WTC11 (cell line): Measurements from ENCODE around the gene COG2. TPM values are rescaled to one million over a fixed set of nuclear protein-coding genes. Genes with fewer than 3 reads are reported as not detected.

Experiments used
- ATAC-seq: fragments of 200-7000 bp; cut with Tn5 transposase; 2 replicates; pipeline ENCODE4 v1.10.0; 2021; ENCODE audit warnings: mild to moderate bottlenecking, moderate library complexity
- CTCF ChIA-PET: fragments of 300-600 bp; sonication (Branson Sonifier 250); formaldehyde crosslinking; loops from one replicate; lab custom pipeline; 2021; ENCODE audit warnings: antibody characterized with exemption; lab: Charles Lee
- POLR2A ChIA-PET: fragments of 350-600 bp; sonication (Branson Sonifier 250); formaldehyde crosslinking; loops from one replicate; lab custom pipeline; 2021; ENCODE audit warnings: antibody characterized with exemption; lab: Charles Lee
- DNase-seq: peaks from one replicate; pipeline ENCODE4 v3.0.0; 2021; ENCODE audit warnings: low spot score
- H3K27ac Mint-ChIP-seq: 2 replicates; pipeline ENCODE4 v1.8.0; 2021; ENCODE audit warnings: mixed read lengths
- H3K27me3 Mint-ChIP-seq: 2 replicates; pipeline ENCODE4 v1.8.0; 2021; ENCODE audit warnings: low read depth, mild to moderate bottlenecking, moderate library complexity, mixed read lengths
- H3K36me3 Mint-ChIP-seq: 2 replicates; pipeline ENCODE4 v1.8.0; 2021; ENCODE audit warnings: mixed read lengths
- H3K4me1 Mint-ChIP-seq: 2 replicates; pipeline ENCODE4 v1.8.0; 2022; ENCODE audit warnings: mixed read lengths
- H3K4me3 Mint-ChIP-seq: 2 replicates; pipeline ENCODE4 v1.8.0; 2021; ENCODE audit warnings: mild to moderate bottlenecking, moderate library complexity, mixed read lengths
- H3K9me3 Mint-ChIP-seq: 2 replicates; pipeline ENCODE4 v1.8.0; 2021; ENCODE audit warnings: mixed read lengths
- CBFB ChIP-seq: sonication (generic); formaldehyde crosslinking; IDR thresholded peaks from 2 replicates; pipeline ENCODE4 v1.8.1; 2022; ENCODE audit warnings: mild to moderate bottlenecking, low read depth, missing genetic modification reagents
- CDX4 ChIP-seq: fragments of 250-450 bp; sonication (Bioruptor Pico); IDR thresholded peaks from 2 replicates; pipeline ENCODE4 v1.9.0; 2021; ENCODE audit warnings: moderate library complexity, mild to moderate bottlenecking, inconsistent platforms, borderline replicate concordance
- ELF4 ChIP-seq: sonication (generic); formaldehyde crosslinking; IDR thresholded peaks from 2 replicates; pipeline ENCODE4 v1.8.1; 2022; ENCODE audit warnings: low read depth, mild to moderate bottlenecking, moderate library complexity, missing genetic modification reagents
- ETV6 ChIP-seq: sonication (generic); formaldehyde crosslinking; IDR thresholded peaks from 2 replicates; pipeline ENCODE4 v1.8.1; 2022; ENCODE audit warnings: mild to moderate bottlenecking, missing genetic modification reagents
- FOXJ3 ChIP-seq: sonication (generic); formaldehyde crosslinking; IDR thresholded peaks from 2 replicates; pipeline ENCODE4 v1.9.0; 2021; ENCODE audit warnings: missing genetic modification reagents, mild to moderate bottlenecking, borderline replicate concordance
- FOXK1 ChIP-seq: sonication (generic); formaldehyde crosslinking; IDR thresholded peaks from 2 replicates; pipeline ENCODE4 v1.8.0; 2022; ENCODE audit warnings: mild to moderate bottlenecking, moderate library complexity, missing genetic modification reagents
- GABPB1 ChIP-seq: sonication (generic); formaldehyde crosslinking; IDR thresholded peaks from 2 replicates; pipeline ENCODE4 v1.8.1; 2023; ENCODE audit warnings: mild to moderate bottlenecking, missing genetic modification reagents
- GTF2I ChIP-seq: fragments of 250-450 bp; sonication (Bioruptor Pico); conservative IDR thresholded peaks from 2 replicates; pipeline ENCODE4 v1.4.0; 2021; ENCODE audit warnings: mild to moderate bottlenecking
- HMGA2 ChIP-seq: fragments of 250-450 bp; sonication (Bioruptor Pico); IDR thresholded peaks from 2 replicates; pipeline ENCODE4 v1.4.0; 2021; ENCODE audit warnings: mild to moderate bottlenecking, moderate library complexity
- KAT7 ChIP-seq: sonication (generic); formaldehyde crosslinking; IDR thresholded peaks from 2 replicates; pipeline ENCODE4 v1.8.1; 2023; ENCODE audit warnings: missing genetic modification reagents, mild to moderate bottlenecking, borderline replicate concordance
- MXD4 ChIP-seq: fragments of 250-450 bp; sonication (Bioruptor Pico); IDR thresholded peaks from 2 replicates; pipeline ENCODE4 v1.8.0; 2021; ENCODE audit warnings: mild to moderate bottlenecking, moderate library complexity, borderline replicate concordance
- MYBL2 ChIP-seq: sonication (generic); formaldehyde crosslinking; IDR thresholded peaks from 2 replicates; pipeline ENCODE4 v1.8.1; 2023; ENCODE audit warnings: mild to moderate bottlenecking, moderate library complexity, missing genetic modification reagents
- NFATC4 ChIP-seq: fragments of 250-450 bp; sonication (Bioruptor Pico); IDR thresholded peaks from 2 replicates; pipeline ENCODE4 v1.9.0; 2021; ENCODE audit warnings: mild to moderate bottlenecking
- NFE2L1 ChIP-seq: sonication (generic); formaldehyde crosslinking; IDR thresholded peaks from 2 replicates; pipeline ENCODE4 v1.8.1; 2023; ENCODE audit warnings: missing genetic modification reagents
- NR2C2 ChIP-seq: sonication (generic); formaldehyde crosslinking; IDR thresholded peaks from 2 replicates; pipeline ENCODE4 v1.8.0; 2022; ENCODE audit warnings: mild to moderate bottlenecking, missing genetic modification reagents
- NR3C1 ChIP-seq: sonication (generic); formaldehyde crosslinking; conservative IDR thresholded peaks from 2 replicates; pipeline ENCODE4 v1.8.1; 2023; ENCODE audit warnings: low read depth, mild to moderate bottlenecking, missing genetic modification reagents
- RORB ChIP-seq: fragments of 250-450 bp; sonication (Bioruptor Pico); IDR thresholded peaks from 2 replicates; pipeline ENCODE4 v1.9.0; 2021; ENCODE audit warnings: mild to moderate bottlenecking
- ZNF121 ChIP-seq: sonication (generic); formaldehyde crosslinking; IDR thresholded peaks from 2 replicates; pipeline ENCODE4 v1.8.0; 2023; ENCODE audit warnings: missing genetic modification reagents
- ZNF138 ChIP-seq: sonication (generic); formaldehyde crosslinking; conservative IDR thresholded peaks from 2 replicates; pipeline ENCODE4 v1.8.1; 2022; ENCODE audit warnings: mild to moderate bottlenecking, moderate library complexity, missing genetic modification reagents
- ZNF232 ChIP-seq: sonication (generic); formaldehyde crosslinking; IDR thresholded peaks from 2 replicates; pipeline ENCODE4 v1.8.0; 2022; ENCODE audit warnings: mild to moderate bottlenecking, missing genetic modification reagents
- ZNF317 ChIP-seq: sonication (generic); formaldehyde crosslinking; IDR thresholded peaks from 2 replicates; pipeline ENCODE4 v1.8.1; 2023; ENCODE audit warnings: low read depth, mild to moderate bottlenecking, moderate library complexity, missing genetic modification reagents, borderline replicate concordance
- ZNF416 ChIP-seq: fragments of 250-450 bp; sonication (Bioruptor Pico); IDR thresholded peaks from 2 replicates; pipeline ENCODE4 v1.9.0; 2021; ENCODE audit warnings: mild to moderate bottlenecking, inconsistent platforms
- ZNF423 ChIP-seq: fragments of 250-450 bp; sonication (Bioruptor Pico); IDR thresholded peaks from 2 replicates; pipeline ENCODE4 v2.1.2; 2022; ENCODE audit warnings: mild to moderate bottlenecking, moderate library complexity
- ZSCAN18 ChIP-seq: fragments of 250-450 bp; sonication (Bioruptor Pico); IDR thresholded peaks from 2 replicates; pipeline ENCODE4 v2.1.2; 2022; ENCODE audit warnings: mild to moderate bottlenecking, moderate library complexity
- total RNA-seq: library from RNA; stranded (reverse); gene quantifications from 3 replicates; pipeline ENCODE4 v1.2.3, GENCODE V29; 2021
- TF ChIP-seq, protein P1 (sequence below): fragments of 250-450 bp; sonication (Bioruptor Pico); conservative IDR thresholded peaks from 2 replicates; pipeline ENCODE4 v1.9.0; 2021; ENCODE audit warnings: mild to moderate bottlenecking
- TF ChIP-seq, protein P2 (sequence below): sonication (generic); formaldehyde crosslinking; conservative IDR thresholded peaks from 2 replicates; pipeline ENCODE4 v1.8.1; 2022; ENCODE audit warnings: mild to moderate bottlenecking, missing genetic modification reagents
- TF ChIP-seq, protein P3 (sequence below): fragments of 250-450 bp; sonication (Bioruptor Pico); IDR thresholded peaks from 2 replicates; pipeline ENCODE4 v1.9.0; 2021; ENCODE audit warnings: mild to moderate bottlenecking, borderline replicate concordance

The COG2 gene
- total RNA-seq, 1 experiment from 2014 or later = 30.9 TPM

- TF ChIP-seq, protein P1, sequence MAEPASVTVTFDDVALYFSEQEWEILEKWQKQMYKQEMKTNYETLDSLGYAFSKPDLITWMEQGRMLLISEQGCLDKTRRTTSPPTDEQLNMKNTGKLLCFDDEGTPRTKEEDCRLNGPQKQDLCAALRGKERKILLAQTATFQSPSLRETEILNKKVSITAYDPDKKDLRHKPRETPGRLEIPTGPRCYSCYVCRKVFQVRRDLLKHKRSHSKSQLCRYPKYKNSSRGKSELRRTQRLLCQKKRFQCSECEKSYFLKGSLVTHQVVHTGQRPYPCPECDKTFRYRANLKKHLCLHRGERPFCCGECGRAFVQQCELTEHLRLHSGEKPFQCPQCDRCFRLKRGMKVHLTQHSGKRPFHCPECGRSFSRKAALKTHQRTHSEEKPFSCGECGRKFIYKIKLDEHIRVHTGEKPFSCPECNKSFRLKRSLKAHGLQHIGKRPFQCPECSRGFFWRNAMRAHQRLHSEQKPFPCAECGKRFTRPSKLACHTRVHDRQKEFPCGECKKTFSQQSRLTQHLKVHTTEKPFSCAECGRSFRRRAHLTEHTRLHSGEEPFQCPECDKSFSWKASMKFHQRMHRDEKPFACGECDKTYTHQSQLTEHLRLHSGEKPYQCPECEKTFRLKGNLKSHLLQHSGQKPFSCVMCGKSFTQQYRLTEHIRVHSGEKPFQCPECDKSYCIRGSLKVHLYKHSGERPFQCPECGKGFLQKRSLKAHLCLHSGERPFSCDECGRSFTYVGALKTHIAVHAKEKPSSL (CRISPR knock-in tag) = no peak
- TF ChIP-seq, protein P2, sequence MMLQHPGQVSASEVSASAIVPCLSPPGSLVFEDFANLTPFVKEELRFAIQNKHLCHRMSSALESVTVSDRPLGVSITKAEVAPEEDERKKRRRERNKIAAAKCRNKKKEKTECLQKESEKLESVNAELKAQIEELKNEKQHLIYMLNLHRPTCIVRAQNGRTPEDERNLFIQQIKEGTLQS (CRISPR knock-in tag) = no peak
- no peak for TF ChIP-seq FOXK1
- TF ChIP-seq GTF2I = no peak
- TF ChIP-seq ZNF416 (CRISPR knock-in tag) = no peak
- no peak for TF ChIP-seq ZNF138
- no peak for TF ChIP-seq NR2C2 (CRISPR knock-in tag)
- TF ChIP-seq ZNF121 = no peak
- no peak for TF ChIP-seq NR3C1
- TF ChIP-seq HMGA2 = no peak
- TF ChIP-seq ZNF232 = no peak
- no peak for TF ChIP-seq ETV6 (CRISPR knock-in tag)
These were observed 70.2 kb downstream of the COG2 start (continued) for GRCh38 chr1:230712470-230712942.

DNA sequence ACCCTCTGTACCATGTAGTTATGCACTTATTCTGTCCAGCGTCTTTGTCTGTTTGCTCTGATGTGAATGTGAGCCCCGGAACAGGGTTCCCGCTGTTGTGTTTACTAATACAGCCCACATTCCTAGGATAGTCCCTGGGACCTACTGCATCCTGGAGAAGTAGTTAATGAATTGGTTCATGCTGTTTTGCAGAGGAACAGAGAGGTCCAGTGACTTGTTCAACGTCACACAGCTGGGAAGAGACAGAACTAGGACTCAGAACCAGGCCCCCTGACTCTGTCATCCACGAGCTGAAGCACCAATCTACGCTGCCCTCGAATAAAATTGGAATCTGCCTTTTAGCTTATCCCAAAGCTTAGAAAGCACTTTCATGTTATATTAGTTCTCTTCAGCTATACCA, 70.9 kb downstream of the COG2 start:
- Mint-ChIP-seq H3K36me3 (no peaks in the 10 kb centered on the region), H3K4me3 (no peak overlapping the region), H3K4me1 (peaks cover 8% of the 10 kb centered on the region), H3K9me3 (peaks cover 5% of the 10 kb centered on the region), H3K27ac (no peak overlapping the region)
- CTCF ChIA-PET = interaction anchor here (0.9 to 2.6 kb wide), 2 partner anchors 15 to 71 kb away, joined by 3 to 13 read pairs; no protein-coding TSS in a partner anchor
- DNase-seq (no peak), ATAC-seq (no peak)
- TF ChIP-seq ELF4 (CRISPR knock-in tag) = no peak
- TF ChIP-seq ZNF121 = no peak
- TF ChIP-seq, protein P3, sequence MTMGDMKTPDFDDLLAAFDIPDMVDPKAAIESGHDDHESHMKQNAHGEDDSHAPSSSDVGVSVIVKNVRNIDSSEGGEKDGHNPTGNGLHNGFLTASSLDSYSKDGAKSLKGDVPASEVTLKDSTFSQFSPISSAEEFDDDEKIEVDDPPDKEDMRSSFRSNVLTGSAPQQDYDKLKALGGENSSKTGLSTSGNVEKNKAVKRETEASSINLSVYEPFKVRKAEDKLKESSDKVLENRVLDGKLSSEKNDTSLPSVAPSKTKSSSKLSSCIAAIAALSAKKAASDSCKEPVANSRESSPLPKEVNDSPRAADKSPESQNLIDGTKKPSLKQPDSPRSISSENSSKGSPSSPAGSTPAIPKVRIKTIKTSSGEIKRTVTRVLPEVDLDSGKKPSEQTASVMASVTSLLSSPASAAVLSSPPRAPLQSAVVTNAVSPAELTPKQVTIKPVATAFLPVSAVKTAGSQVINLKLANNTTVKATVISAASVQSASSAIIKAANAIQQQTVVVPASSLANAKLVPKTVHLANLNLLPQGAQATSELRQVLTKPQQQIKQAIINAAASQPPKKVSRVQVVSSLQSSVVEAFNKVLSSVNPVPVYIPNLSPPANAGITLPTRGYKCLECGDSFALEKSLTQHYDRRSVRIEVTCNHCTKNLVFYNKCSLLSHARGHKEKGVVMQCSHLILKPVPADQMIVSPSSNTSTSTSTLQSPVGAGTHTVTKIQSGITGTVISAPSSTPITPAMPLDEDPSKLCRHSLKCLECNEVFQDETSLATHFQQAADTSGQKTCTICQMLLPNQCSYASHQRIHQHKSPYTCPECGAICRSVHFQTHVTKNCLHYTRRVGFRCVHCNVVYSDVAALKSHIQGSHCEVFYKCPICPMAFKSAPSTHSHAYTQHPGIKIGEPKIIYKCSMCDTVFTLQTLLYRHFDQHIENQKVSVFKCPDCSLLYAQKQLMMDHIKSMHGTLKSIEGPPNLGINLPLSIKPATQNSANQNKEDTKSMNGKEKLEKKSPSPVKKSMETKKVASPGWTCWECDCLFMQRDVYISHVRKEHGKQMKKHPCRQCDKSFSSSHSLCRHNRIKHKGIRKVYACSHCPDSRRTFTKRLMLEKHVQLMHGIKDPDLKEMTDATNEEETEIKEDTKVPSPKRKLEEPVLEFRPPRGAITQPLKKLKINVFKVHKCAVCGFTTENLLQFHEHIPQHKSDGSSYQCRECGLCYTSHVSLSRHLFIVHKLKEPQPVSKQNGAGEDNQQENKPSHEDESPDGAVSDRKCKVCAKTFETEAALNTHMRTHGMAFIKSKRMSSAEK (CRISPR knock-in tag) = no peak
- TF ChIP-seq KAT7 (CRISPR knock-in tag) = no peak
- TF ChIP-seq ZNF232 = no peak
- no peak for TF ChIP-seq NR2C2 (CRISPR knock-in tag)
- TF ChIP-seq CBFB (CRISPR knock-in tag) = no peak
- TF ChIP-seq, all 79 proteins: peak for 0
- H3K27me3 Mint-ChIP-seq = peaks cover 3% of the 10 kb centered on the region; the same call in 1 of the 2 replicates
- POLR2A ChIA-PET = no interaction called here

GRCh38 chr1:230713547-230713914, 71.2 kb downstream of the COG2 start:
- Mint-ChIP-seq H3K4me1 (peaks cover 8% of the 10 kb centered on the region), H3K4me3 (no peak overlapping the region), H3K27me3 (peaks cover 3% of the 10 kb centered on the region; the same call in 1 of the 2 replicates), H3K9me3 (peaks cover 5% of the 10 kb centered on the region), H3K36me3 (no peaks in the 10 kb centered on the region), H3K27ac (no peak overlapping the region)
- ChIA-PET CTCF (interaction anchor here (0.9 to 2.6 kb wide), 3 partner anchors 16 to 72 kb away, joined by 3 to 13 read pairs (median 8); no protein-coding TSS in a partner anchor), POLR2A (no interaction called here)
- ATAC-seq (no peak), DNase-seq (no peak)
- no peak for TF ChIP-seq NR2C2 (CRISPR knock-in tag)
- no peak for TF ChIP-seq GABPB1 (CRISPR knock-in tag)
- no peak for TF ChIP-seq MXD4 (CRISPR knock-in tag)
- no peak for TF ChIP-seq FOXK1
- TF ChIP-seq NFE2L1 (CRISPR knock-in tag) = no peak
- TF ChIP-seq CDX4 (CRISPR knock-in tag) = no peak
- TF ChIP-seq RORB (CRISPR knock-in tag) = no peak
- TF ChIP-seq ZSCAN18 = no peak
- TF ChIP-seq NFATC4 (CRISPR knock-in tag) = no peak
- TF ChIP-seq, protein P2 (CRISPR knock-in tag) = no peak
- TF ChIP-seq ZNF423 (CRISPR knock-in tag) = no peak
- TF ChIP-seq ZNF317 (CRISPR knock-in tag) = no peak
- TF ChIP-seq MYBL2 (CRISPR knock-in tag) = no peak
- no peak for TF ChIP-seq FOXJ3 (CRISPR knock-in tag)
